22Rv1 (cell line): ENCODE results near the gene C1QC.

ENCODE experiments used
- H3K27ac ChIP-seq: fragments of 450-650 bp; 2 replicates; pipeline ENCODE4 v1.5.1; 2017
- CTCF ChIP-seq: fragments of 450-650 bp; IDR thresholded peaks from 2 replicates; pipeline ENCODE4 v1.5.1; 2017; ENCODE audit warnings: mild to moderate bottlenecking
- ZFX ChIP-seq: fragments of 450-650 bp; IDR thresholded peaks from 2 replicates; pipeline ENCODE4 v1.6.1; 2017; ENCODE audit warnings: antibody characterized with exemption, borderline replicate concordance

Gene C1QC

GRCh38 chr1:22643381-22643780 is at the start of gene C1QC:
Gene C1QC (plus strand): TSS chr1:22643633. CDS start chr1:22644024, 391 bp downstream.
- TF ChIP-seq ZFX: no peak
- TF ChIP-seq CTCF: no peak
- no peak within 1 kb of the TSS for H3K27ac ChIP-seq

DNA sequence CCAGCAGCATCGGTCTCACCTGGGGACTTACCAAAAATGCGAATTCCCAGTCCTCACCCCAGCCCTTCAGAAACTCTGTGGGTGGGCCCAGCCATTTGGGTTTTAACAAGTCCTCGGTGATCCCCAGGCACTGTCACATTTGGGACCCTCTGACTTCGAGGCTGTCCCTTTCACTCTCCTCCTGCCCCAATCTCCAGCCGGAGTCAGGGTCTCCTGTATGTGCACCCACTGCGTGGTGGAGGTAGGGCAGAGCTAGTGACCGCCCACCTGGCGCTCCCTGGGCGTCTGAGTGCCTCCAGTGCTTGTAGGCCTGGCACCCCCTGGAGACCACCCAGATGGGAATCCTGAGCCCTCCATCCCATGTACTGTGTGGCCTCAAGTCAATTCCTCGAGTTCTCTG is 49.0 kb upstream of the C1QC start:
- no peak overlapping the region for H3K27ac ChIP-seq
- TF ChIP-seq CTCF (no peak), ZFX (no peak)

DNA sequence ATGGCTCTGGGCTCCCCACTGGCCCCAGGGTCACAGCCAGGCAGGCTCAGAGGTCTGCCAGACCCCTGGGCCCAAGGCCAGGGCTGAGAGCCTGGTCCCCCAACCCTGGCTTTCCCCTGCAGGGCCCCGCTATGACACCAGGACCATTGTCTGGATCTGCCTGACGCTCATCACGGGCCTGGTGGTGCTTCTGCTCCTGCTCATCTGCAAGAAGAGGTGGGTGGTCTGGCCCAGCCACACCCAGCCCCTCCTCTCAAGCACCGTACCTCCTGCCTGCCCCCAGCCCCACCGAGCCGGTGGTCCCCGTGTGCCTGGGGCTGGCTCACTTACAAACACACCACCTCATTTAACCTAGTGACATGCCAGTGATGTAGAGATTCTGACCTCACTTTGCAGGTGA is 48.3 kb upstream of the C1QC start:
- no peak for TF ChIP-seq CTCF
- TF ChIP-seq ZFX: no peak
- no peak overlapping the region for H3K27ac ChIP-seq

- TF ChIP-seq CTCF (no peak), ZFX (no peak)
- H3K27ac ChIP-seq: no peak overlapping the region
Measured at GRCh38 chr1:22597301-22597965, 46.0 kb upstream of the C1QC start.

- no peak overlapping the region for H3K27ac ChIP-seq
- TF ChIP-seq CTCF: no peak
- TF ChIP-seq ZFX: no peak
Measured at GRCh38 chr1:22597996-22598395, 45.4 kb upstream of the C1QC start.

DNA sequence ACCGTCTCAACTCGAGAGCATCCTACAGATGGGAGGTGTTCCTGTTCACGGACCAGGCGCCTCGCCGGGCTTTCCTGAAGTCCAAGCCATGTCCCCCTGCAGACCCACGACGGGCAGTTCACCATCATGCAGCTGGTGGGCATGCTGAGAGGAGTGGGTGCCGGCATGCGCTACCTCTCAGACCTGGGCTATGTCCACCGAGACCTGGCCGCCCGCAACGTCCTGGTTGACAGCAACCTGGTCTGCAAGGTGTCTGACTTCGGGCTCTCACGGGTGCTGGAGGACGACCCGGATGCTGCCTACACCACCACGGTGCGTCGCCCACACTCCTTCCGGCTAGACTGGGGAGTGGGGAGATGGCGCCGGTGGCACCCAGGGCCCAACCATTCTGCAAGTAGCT is 44.7 kb upstream of the C1QC start:
- TF ChIP-seq ZFX (no peak), CTCF (no peak)
- no peak overlapping the region for H3K27ac ChIP-seq

- H3K27ac ChIP-seq: no peak overlapping the region
- TF ChIP-seq ZFX (no peak), CTCF (no peak)
Measured at GRCh38 chr1:22600071-22600816, 43.2 kb upstream of the C1QC start.
